ACC112 (cell line): ENCODE measurements around the gene ZNF217.
"Not testable (repeated sequence)": the region's sequence is repeated elsewhere in the genome, so short reads cannot be mapped to it uniquely, and the experiment has no call there.

Source experiments
- H2AFZ ChIP-seq: fragments of 200-600 bp; sonication (generic); one replicate; pipeline ENCODE4 v1.6.0; 2017; ENCODE audit warnings: antibody characterized with exemption, low read length; ENCODE audit not compliant: unreplicated experiment
- H3K27ac ChIP-seq: fragments of 200-600 bp; sonication (generic); 2 replicates; pipeline ENCODE4 v1.5.1; 2014; ENCODE audit warnings: low read depth, mild to moderate bottlenecking, antibody characterized with exemption, low read length, moderate library complexity
- H3K27me3 ChIP-seq: fragments of 200-600 bp; sonication (generic); 2 replicates; pipeline ENCODE4 v1.6.1; 2014; ENCODE audit warnings: mild to moderate bottlenecking, antibody characterized with exemption, low read length, moderate library complexity, mixed read lengths; ENCODE audit not compliant: insufficient read depth
- H3K36me3 ChIP-seq: fragments of 200-600 bp; sonication (generic); 2 replicates; pipeline ENCODE4 v1.6.1; 2016; ENCODE audit warnings: mild to moderate bottlenecking, antibody characterized with exemption, low read length, moderate library complexity, mixed read lengths; ENCODE audit not compliant: insufficient read depth
- H3K4me1 ChIP-seq: fragments of 200-600 bp; sonication (generic); one replicate; pipeline ENCODE4 v1.6.1; 2016; ENCODE audit warnings: low read length, mixed read lengths; ENCODE audit not compliant: insufficient read depth, unreplicated experiment, control insufficient read depth
- H3K4me3 ChIP-seq: fragments of 200-600 bp; sonication (generic); 2 replicates; pipeline ENCODE4 v1.5.1; 2014; ENCODE audit warnings: mild to moderate bottlenecking, low read depth, low read length
- H3K79me2 ChIP-seq: fragments of 200-600 bp; sonication (generic); one replicate; pipeline ENCODE4 v1.6.0; 2016; ENCODE audit warnings: low read length; ENCODE audit not compliant: control insufficient read depth, unreplicated experiment, insufficient read depth

ZNF217 gene

GRCh38 chr20:53561505-53561904, 32.1 kb downstream of the ZNF217 start:
- H2AFZ ChIP-seq, result no peak overlapping the region
- H3K36me3 ChIP-seq, result no peaks in the 10 kb centered on the region; the same call in 1 of the 2 replicates
- no peaks in the 10 kb centered on the region for H3K79me2 ChIP-seq
- H3K4me1 ChIP-seq, result no peaks in the 10 kb centered on the region
- H3K27me3 ChIP-seq, result no peaks in the 10 kb centered on the region
- no peak overlapping the region for H3K4me3 ChIP-seq
- H3K27ac ChIP-seq, result no peak overlapping the region

- Histone ChIP-seq H3K4me1 (no peaks in the 10 kb centered on the region), H3K27ac (no peak overlapping the region), H3K36me3 (no peaks in the 10 kb centered on the region), H2AFZ (no peak overlapping the region), H3K79me2 (no peaks in the 10 kb centered on the region), H3K4me3 (no peak overlapping the region), H3K27me3 (no peaks in the 10 kb centered on the region)
Observed at GRCh38 chr20:53559816-53560215, 33.8 kb downstream of the ZNF217 start.

GRCh38 chr20:53557130-53557529, 36.5 kb downstream of the ZNF217 start:
- Histone ChIP-seq H3K27ac (no peak overlapping the region), H2AFZ (no peak overlapping the region), H3K4me3 (no peak overlapping the region), H3K27me3 (no peaks in the 10 kb centered on the region), H3K4me1 (no peaks in the 10 kb centered on the region), H3K79me2 (no peaks in the 10 kb centered on the region), H3K36me3 (no peaks in the 10 kb centered on the region)

- no peak overlapping the region for H2AFZ ChIP-seq
- H3K4me3 ChIP-seq, result no peak overlapping the region
- no peaks in the 10 kb centered on the region for H3K79me2 ChIP-seq
Observed at GRCh38 chr20:53556267-53556897, 37.3 kb downstream of the ZNF217 start.

GRCh38 chr20:53555816-53556215, 37.8 kb downstream of the ZNF217 start:
- Histone ChIP-seq H3K36me3 (no peaks in the 10 kb centered on the region), H3K27me3 (no peaks in the 10 kb centered on the region), H3K4me1 (no peaks in the 10 kb centered on the region), H3K27ac (no peak overlapping the region), H3K4me3 (no peak overlapping the region), H3K79me2 (no peaks in the 10 kb centered on the region), H2AFZ (no peak overlapping the region)

More at GRCh38 chr20:53556267-53556897, 37.3 kb downstream of the ZNF217 start:
- Histone ChIP-seq H3K36me3 (no peaks in the 10 kb centered on the region), H3K4me1 (no peaks in the 10 kb centered on the region), H3K27me3 (no peaks in the 10 kb centered on the region), H3K27ac (no peak overlapping the region)

- no peak overlapping the region for H3K27ac ChIP-seq
- H3K79me2 ChIP-seq, result no peaks in the 10 kb centered on the region
- no peak overlapping the region for H3K4me3 ChIP-seq
- H3K27me3 ChIP-seq, result no peaks in the 10 kb centered on the region
- H3K4me1 ChIP-seq, result no peaks in the 10 kb centered on the region
- H2AFZ ChIP-seq, result no peak overlapping the region
- no peaks in the 10 kb centered on the region for H3K36me3 ChIP-seq
Observed at GRCh38 chr20:53555081-53555480, 38.6 kb downstream of the ZNF217 start.

GRCh38 chr20:53552572-53552893, 41.1 kb downstream of the ZNF217 start:
- not testable (repeated sequence) for H3K4me1 ChIP-seq, H3K27me3 ChIP-seq, H2AFZ ChIP-seq, H3K4me3 ChIP-seq, H3K36me3 ChIP-seq, H3K79me2 ChIP-seq, H3K27ac ChIP-seq

- H3K79me2 ChIP-seq, H3K4me1 ChIP-seq, H2AFZ ChIP-seq, H3K27ac ChIP-seq, H3K36me3 ChIP-seq, H3K4me3 ChIP-seq, H3K27me3 ChIP-seq: not testable (repeated sequence)
Observed at GRCh38 chr20:53551719-53552571, 41.7 kb downstream of the ZNF217 start.

- H2AFZ ChIP-seq, result no peak overlapping the region
- no peak overlapping the region for H3K27ac ChIP-seq
Observed at GRCh38 chr20:53550280-53551187, 43.1 kb downstream of the ZNF217 start.

GRCh38 chr20:53547664-53548239, 45.9 kb downstream of the ZNF217 start:
- Histone ChIP-seq H3K27me3 (no peaks in the 10 kb centered on the region), H2AFZ (no peak overlapping the region), H3K27ac (no peak overlapping the region), H3K79me2 (no peaks in the 10 kb centered on the region), H3K4me3 (no peak overlapping the region), H3K36me3 (no peaks in the 10 kb centered on the region), H3K4me1 (no peaks in the 10 kb centered on the region)

More at GRCh38 chr20:53550280-53551187, 43.1 kb downstream of the ZNF217 start:
- Histone ChIP-seq H3K36me3 (no peaks in the 10 kb centered on the region), H3K4me1 (no peaks in the 10 kb centered on the region), H3K4me3 (no peak overlapping the region), H3K27me3 (no peaks in the 10 kb centered on the region), H3K79me2 (no peaks in the 10 kb centered on the region)
